Measurements from ENCODE around the gene IRF9.
A peak's percentile ranks its signal among the peaks of the same experiment; 100 is the strongest.
"Not testable (repeated sequence)": the region's sequence is repeated elsewhere in the genome, so short reads cannot be mapped to it uniquely, and the experiment has no call there.

IRF9 gene

GRCh38 chr14:24188251-24189058 is 27.4 kb downstream of the IRF9 start, which contains the start of gene IPO4:
TSS of gene IPO4 (minus strand) at chr14:24188816. CDS start at chr14:24188787, 29 bp downstream.
- DNase-seq (ENCODE audit: low read depth, low spot score), result peak; percentile 91
- peak within 1 kb of the TSS; percentile 52 for H3K27ac ChIP-seq

GRCh38 chr14:24189059-24189375 is 28.0 kb downstream of the IRF9 start:
- peak overlapping the region; percentile 52 for H3K27ac ChIP-seq
- DNase-seq (ENCODE audit: low read depth, low spot score), result no peak

- peak overlapping the region; percentile 52 for H3K27ac ChIP-seq
- DNase-seq (ENCODE audit: low read depth, low spot score), result no peak
Measured at GRCh38 chr14:24189460-24189859, 28.4 kb downstream of the IRF9 start.

- no peak for DNase-seq (ENCODE audit: low read depth, low spot score)
- H3K27ac ChIP-seq, result no peak overlapping the region
Measured at GRCh38 chr14:24190416-24190815, 29.4 kb downstream of the IRF9 start.

GRCh38 chr14:24192933-24193332 is 31.9 kb downstream of the IRF9 start:
- H3K27ac ChIP-seq, result no peak overlapping the region
- no peak for DNase-seq (ENCODE audit: low read depth, low spot score)

GRCh38 chr14:24194186-24194872 is 33.3 kb downstream of the IRF9 start:
- no peak for DNase-seq (ENCODE audit: low read depth, low spot score)
- H3K27ac ChIP-seq, result no peak overlapping the region

GRCh38 chr14:24194873-24195185 is 33.8 kb downstream of the IRF9 start:
- H3K27ac ChIP-seq, result peak overlapping the region; percentile 80

GRCh38 chr14:24195186-24196070 is 34.4 kb downstream of the IRF9 start, which contains the start of gene TM9SF1:
TSS of gene TM9SF1 (minus strand) at chr14:24195441. CDS start at chr14:24195019, 422 bp downstream.
- DNase-seq (ENCODE audit: low read depth, low spot score), result peak; percentile 22
- H3K27ac ChIP-seq, result peak within 1 kb of the TSS; percentile 80

More at GRCh38 chr14:24194873-24195185, 33.8 kb downstream of the IRF9 start:
- no peak for DNase-seq (ENCODE audit: low read depth, low spot score)

- peak overlapping the region; percentile 80 for H3K27ac ChIP-seq
- DNase-seq (ENCODE audit: low read depth, low spot score), result no peak
Measured at GRCh38 chr14:24196071-24197055, 35.3 kb downstream of the IRF9 start.

GRCh38 chr14:24197056-24197450 is 36.0 kb downstream of the IRF9 start:
- no peak overlapping the region for H3K27ac ChIP-seq

GRCh38 chr14:24198814-24199524 is 37.9 kb downstream of the IRF9 start:
- no peak for DNase-seq (ENCODE audit: low read depth, low spot score)
- no peak overlapping the region for H3K27ac ChIP-seq

More at GRCh38 chr14:24197056-24197450, 36.0 kb downstream of the IRF9 start:
- DNase-seq (ENCODE audit: low read depth, low spot score), result no peak

- not testable (repeated sequence) for DNase-seq (ENCODE audit: low read depth, low spot score); H3K27ac ChIP-seq
Measured at GRCh38 chr14:24202538-24202937, 41.5 kb downstream of the IRF9 start.

- DNase-seq (ENCODE audit: low read depth, low spot score); H3K27ac ChIP-seq: not testable (repeated sequence)
Measured at GRCh38 chr14:24203249-24203886, 42.3 kb downstream of the IRF9 start.

GRCh38 chr14:24204163-24205146 is 43.4 kb downstream of the IRF9 start:
- DNase-seq (ENCODE audit: low read depth, low spot score), result no peak
- no peak overlapping the region for H3K27ac ChIP-seq

GRCh38 chr14:24206260-24207103 is 45.4 kb downstream of the IRF9 start:
- no peak for DNase-seq (ENCODE audit: low read depth, low spot score)
- no peak overlapping the region for H3K27ac ChIP-seq

- no peak overlapping the region for H3K27ac ChIP-seq
Measured at GRCh38 chr14:24207104-24207551, 46.1 kb downstream of the IRF9 start.

More at GRCh38 chr14:24207104-24207551, 46.1 kb downstream of the IRF9 start:
- no peak for DNase-seq (ENCODE audit: low read depth, low spot score)

Data from epithelial cell of prostate (primary cell).